Thoracic aorta (tissue), 2 donors: ENCODE data around the gene MEGF11. TPM values are rescaled to one million over a fixed set of nuclear protein-coding genes. Genes with fewer than 3 reads are reported as not detected.

Experiments used
- ATAC-seq: fragments of 150-250 bp; one replicate; pipeline ENCODE4 v1.8.0; 2017; ENCODE audit warnings: low read depth; ENCODE audit not compliant: insufficient number of reproducible peaks, low FRiP score
- DNase-seq: peaks from one replicate; pipeline ENCODE4 v3.0.0-alpha.2; 2020; ENCODE audit warnings: low spot score
- H3K27ac ChIP-seq, 2 donors: fragments of 200-600 bp; sonication (generic); 1 replicate in 1 of 2; 2 replicates in 1 of 2; pipeline ENCODE4 v1.5.1; 2016; ENCODE audit warnings: mild to moderate bottlenecking in 2 of 2, moderate library complexity in 2 of 2
- H3K27me3 ChIP-seq: fragments of 200-600 bp; sonication (generic); replicated peaks from 2 replicates; pipeline ENCODE4 v1.6.0; 2016; ENCODE audit warnings: mild to moderate bottlenecking; ENCODE audit not compliant: insufficient read depth
- H3K36me3 ChIP-seq: fragments of 200-600 bp; sonication (generic); one replicate; pipeline ENCODE4 v1.5.1; 2016
- H3K4me1 ChIP-seq, 2 donors: fragments of 200-600 bp; sonication (generic); 1 replicate in 1 of 2; 2 replicates in 1 of 2; pipeline versions ENCODE4 v1.5.1 to v1.6.0; 2016; ENCODE audit warnings: low read depth in 2 of 2, mild to moderate bottlenecking in 1 of 2; ENCODE audit not compliant: control insufficient read depth in 1 of 2
- H3K4me3 ChIP-seq: fragments of 200-600 bp; sonication (generic); 2 replicates; pipeline ENCODE4 v1.5.1; 2016; ENCODE audit warnings: mild to moderate bottlenecking
- H3K9me3 ChIP-seq: fragments of 200-600 bp; sonication (generic); 2 replicates; pipeline ENCODE4 v1.5.1; 2016
- total RNA-seq, 2 donors: library from RNA; depleted of rRNA; stranded (reverse); fragments of >200 nt; gene quantifications; one replicate each; pipeline versions ENCODE4 v1.1.0 to v1.2.3, GENCODE V29; 2016
- TF ChIP-seq, protein P1 (sequence below): fragments of 200-600 bp; sonication (generic); IDR thresholded peaks from one replicate; pipeline ENCODE4 v1.5.1; 2019; ENCODE audit warnings: antibody characterized with exemption

The MEGF11 gene
- total RNA-seq, 2 donors from 2014 or later = not detected

DNA sequence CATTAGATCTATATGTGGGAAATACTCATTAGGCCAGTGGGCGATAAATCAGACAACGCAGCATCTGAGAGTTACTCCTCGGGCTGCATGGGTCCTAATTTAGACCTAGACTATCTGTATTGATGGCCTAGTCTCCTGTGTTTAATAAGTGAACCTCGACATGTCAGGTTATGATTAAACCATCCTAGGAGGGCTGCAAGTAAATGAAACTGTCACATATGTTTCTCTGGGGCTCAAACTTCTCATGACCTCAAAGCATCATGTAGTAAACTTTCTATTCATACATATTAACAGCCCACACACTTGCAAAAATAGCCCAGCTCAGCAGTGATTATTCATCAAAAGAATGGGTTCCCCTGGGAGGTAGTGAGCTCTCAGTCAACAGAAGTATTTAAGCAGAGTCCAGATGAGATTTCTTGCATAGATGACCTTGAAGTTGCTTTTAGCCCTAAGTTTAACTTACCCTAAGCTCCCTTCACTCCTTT is 332.7 kb downstream of the MEGF11 start:
- Histone ChIP-seq H3K36me3 (no peaks in the 10 kb centered on the region), H3K4me3 (no peak overlapping the region), H3K27ac (no peak overlapping the region), H3K4me1 (peaks cover 0 to 20% of the 10 kb centered on the region in 2 donors), H3K27me3 (no peaks in the 10 kb centered on the region), H3K9me3 (no peaks in the 10 kb centered on the region)
- TF ChIP-seq, protein P1, sequence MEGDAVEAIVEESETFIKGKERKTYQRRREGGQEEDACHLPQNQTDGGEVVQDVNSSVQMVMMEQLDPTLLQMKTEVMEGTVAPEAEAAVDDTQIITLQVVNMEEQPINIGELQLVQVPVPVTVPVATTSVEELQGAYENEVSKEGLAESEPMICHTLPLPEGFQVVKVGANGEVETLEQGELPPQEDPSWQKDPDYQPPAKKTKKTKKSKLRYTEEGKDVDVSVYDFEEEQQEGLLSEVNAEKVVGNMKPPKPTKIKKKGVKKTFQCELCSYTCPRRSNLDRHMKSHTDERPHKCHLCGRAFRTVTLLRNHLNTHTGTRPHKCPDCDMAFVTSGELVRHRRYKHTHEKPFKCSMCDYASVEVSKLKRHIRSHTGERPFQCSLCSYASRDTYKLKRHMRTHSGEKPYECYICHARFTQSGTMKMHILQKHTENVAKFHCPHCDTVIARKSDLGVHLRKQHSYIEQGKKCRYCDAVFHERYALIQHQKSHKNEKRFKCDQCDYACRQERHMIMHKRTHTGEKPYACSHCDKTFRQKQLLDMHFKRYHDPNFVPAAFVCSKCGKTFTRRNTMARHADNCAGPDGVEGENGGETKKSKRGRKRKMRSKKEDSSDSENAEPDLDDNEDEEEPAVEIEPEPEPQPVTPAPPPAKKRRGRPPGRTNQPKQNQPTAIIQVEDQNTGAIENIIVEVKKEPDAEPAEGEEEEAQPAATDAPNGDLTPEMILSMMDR = no peak
- ATAC-seq = no peak
- DNase-seq = no peak

DNA sequence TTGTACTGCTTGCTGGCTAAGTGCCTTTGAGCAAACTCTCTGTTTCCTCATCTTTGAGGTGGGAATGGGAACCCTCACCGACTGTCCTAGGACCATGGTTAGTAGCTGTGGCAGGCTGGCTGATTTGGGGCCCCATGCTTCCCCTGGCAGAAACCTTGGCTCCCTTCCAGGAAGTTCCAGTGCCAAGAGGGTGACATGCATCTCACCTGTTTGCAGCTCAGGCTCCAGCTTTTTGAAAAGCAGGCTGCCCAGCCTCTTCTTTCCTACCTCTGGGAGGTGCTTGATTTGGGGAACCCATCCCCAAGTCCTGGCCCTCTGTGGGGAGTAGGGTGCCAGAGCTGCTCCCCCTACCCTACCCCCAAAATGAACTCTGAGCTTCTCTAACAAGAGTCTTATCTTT is 333.4 kb downstream of the MEGF11 start:
- DNase-seq = no peak
- ATAC-seq = no peak
- peaks cover 0 to 20% of the 10 kb centered on the region in 2 donors for H3K4me1 ChIP-seq
- TF ChIP-seq, protein P1 = no peak
- no peak overlapping the region for H3K27ac ChIP-seq
- H3K27me3 ChIP-seq = no peaks in the 10 kb centered on the region
- no peaks in the 10 kb centered on the region for H3K36me3 ChIP-seq
- H3K9me3 ChIP-seq = no peaks in the 10 kb centered on the region
- no peak overlapping the region for H3K4me3 ChIP-seq

DNA sequence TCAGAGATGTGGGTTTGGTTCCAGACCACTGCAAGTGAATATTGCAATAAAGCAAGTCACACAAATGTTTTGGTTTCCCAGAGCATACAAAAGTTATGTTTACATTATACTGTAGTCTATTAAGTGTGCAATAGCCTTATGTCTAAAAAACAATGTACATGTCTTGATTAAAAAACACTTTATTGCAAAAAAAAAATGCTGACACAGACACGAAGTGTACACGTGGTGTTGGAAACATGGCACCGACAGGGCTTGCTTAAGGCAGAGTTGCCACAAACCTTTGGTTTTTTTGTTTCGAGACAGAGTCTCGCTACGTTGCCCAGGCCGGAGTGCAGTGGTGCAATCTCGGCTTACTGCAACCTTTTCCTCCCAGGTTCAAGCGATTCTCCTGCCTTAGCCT is 334.2 kb downstream of the MEGF11 start:
- ATAC-seq (no peak), DNase-seq (no peak)
- H3K36me3 ChIP-seq = no peaks in the 10 kb centered on the region
- TF ChIP-seq, protein P1 = no peak
- H3K4me3 ChIP-seq = no peak overlapping the region
- no peak overlapping the region for H3K27ac ChIP-seq
- H3K27me3 ChIP-seq = no peaks in the 10 kb centered on the region
- no peaks in the 10 kb centered on the region for H3K9me3 ChIP-seq
- peaks cover 0 to 20% of the 10 kb centered on the region in 2 donors for H3K4me1 ChIP-seq

DNA sequence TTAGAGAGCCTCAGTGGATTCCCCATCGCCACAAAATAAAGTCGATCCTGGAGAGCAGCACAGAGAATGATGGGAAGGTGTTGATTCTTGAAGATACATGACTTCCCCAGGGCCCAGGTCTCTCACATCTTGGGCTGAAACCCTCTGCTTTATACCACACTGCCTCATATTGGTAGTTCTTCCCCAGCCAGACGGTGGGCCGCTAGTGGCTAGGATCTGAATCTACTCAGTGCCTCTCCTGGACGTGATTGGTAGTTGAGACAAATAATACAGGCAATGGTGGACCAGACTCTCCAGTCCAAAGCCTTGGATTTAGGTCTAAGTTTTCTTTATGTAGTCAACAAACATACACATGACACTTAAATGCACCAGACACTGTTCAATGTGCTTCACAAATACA is 334.6 kb downstream of the MEGF11 start:
- no peak for ATAC-seq

DNA sequence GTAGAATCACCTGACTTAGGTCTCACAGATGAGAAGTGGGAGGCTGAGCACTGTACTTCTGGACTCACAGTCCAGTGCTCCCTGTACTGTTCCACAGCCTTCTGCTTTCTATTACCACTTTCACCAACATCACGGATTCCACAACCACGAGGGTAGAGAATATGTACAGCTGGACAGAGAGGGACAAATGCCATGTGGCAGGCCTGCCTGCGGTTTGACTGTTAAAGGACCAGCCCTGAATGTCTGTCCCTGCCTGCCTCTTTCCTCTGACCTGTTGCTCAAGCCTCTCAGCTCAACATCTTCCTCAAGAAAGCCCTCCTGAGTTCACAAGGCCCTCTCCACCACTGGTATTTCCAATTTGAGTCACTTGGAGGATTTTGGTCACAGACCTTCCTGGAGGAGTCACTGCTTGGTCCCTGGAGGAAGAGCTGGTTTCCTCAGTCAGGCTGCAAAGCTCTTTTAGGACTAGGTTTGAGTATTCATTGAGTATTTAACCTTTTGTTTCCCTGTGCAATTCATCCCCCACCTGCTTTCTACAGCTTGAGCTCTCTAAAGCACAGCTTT is 335.1 kb downstream of the MEGF11 start:
- TF ChIP-seq, protein P1 = no peak

More for the DNA sequence above, 334.6 kb downstream of the MEGF11 start:
- no peak for DNase-seq
- peaks cover 0 to 20% of the 10 kb centered on the region in 2 donors for H3K4me1 ChIP-seq
- H3K9me3 ChIP-seq = no peaks in the 10 kb centered on the region
- TF ChIP-seq, protein P1 = no peak
- H3K36me3 ChIP-seq = no peaks in the 10 kb centered on the region
- no peaks in the 10 kb centered on the region for H3K27me3 ChIP-seq
- no peak overlapping the region for H3K27ac ChIP-seq
- H3K4me3 ChIP-seq = no peak overlapping the region

More for the DNA sequence above, 335.1 kb downstream of the MEGF11 start:
- Histone ChIP-seq H3K9me3 (no peaks in the 10 kb centered on the region), H3K36me3 (no peaks in the 10 kb centered on the region), H3K4me3 (no peak overlapping the region), H3K27ac (no peak overlapping the region), H3K4me1 (peaks cover 0 to 20% of the 10 kb centered on the region in 2 donors), H3K27me3 (no peaks in the 10 kb centered on the region)
- ATAC-seq (no peak), DNase-seq (no peak)
